Measurements from ENCODE around the gene SH3GL2. TPM values are rescaled to one million over a fixed set of nuclear protein-coding genes. Genes with fewer than 3 reads are reported as not detected.

Gene SH3GL2
- total and polyA plus RNA-seq, 2 donors (not counting 1 experiment from before 2014, with no cell fraction given) = not detected

- Histone ChIP-seq H3K9ac (ENCODE audit: low read length) (no peak overlapping the region), H3K27me3 (replicated peaks in 1 of 4; ENCODE audit: control extremely low read depth in 1 of 4, control insufficient read depth in 3 of 4, insufficient read depth in 4 of 4, low read length in 3 of 4) (no peaks in the 10 kb centered on the region), H3K79me2 (ENCODE audit: control insufficient read depth, insufficient read depth, low read length) (no peaks in the 10 kb centered on the region), H3K36me3 (replicated peaks in 1 of 2; ENCODE audit: control extremely low read depth in 1 of 2, control insufficient read depth in 1 of 2, extremely low read depth in 1 of 2, insufficient read depth in 2 of 2, low read length in 1 of 2) (no peaks in the 10 kb centered on the region), H3K4me2 (replicated peaks; ENCODE audit: low read depth, low read length, poor library complexity, severe bottlenecking) (no peak overlapping the region), H4K20me1 (ENCODE audit: control insufficient read depth, insufficient read depth, low read length, poor library complexity, severe bottlenecking) (no peaks in the 10 kb centered on the region), H3K9me3 (ENCODE audit: control extremely low read depth in 1 of 3, control insufficient read depth in 2 of 3, insufficient read depth in 1 of 3, low read length in 2 of 3) (no peaks in the 10 kb centered on the region), H3K27ac (ENCODE audit: low read length in 2 of 2) (no peak overlapping the region), H3K4me3 (ENCODE audit: control extremely low read depth in 1 of 5, extremely low read depth in 1 of 5, insufficient read depth in 1 of 5, low read depth in 2 of 5, low read length in 4 of 5) (no peak overlapping the region), H3K4me1 (ENCODE audit: control insufficient read depth in 2 of 2, insufficient read depth in 2 of 2, low read length in 2 of 2) (no peaks in the 10 kb centered on the region), H2AFZ (ENCODE audit: insufficient read depth, low read depth, low read length, poor library complexity, severe bottlenecking) (no peak overlapping the region)
- Mint-ChIP-seq H3K27ac (no peak overlapping the region), H3K9me3 (ENCODE audit: insufficient read depth) (peaks cover 2% of the 10 kb centered on the region), H3K4me3 (no peak overlapping the region), H3K27me3 (no peaks in the 10 kb centered on the region), H3K4me1 (no peaks in the 10 kb centered on the region)
- DNase-seq (no peak), ATAC-seq (ENCODE audit: low read depth) (no peak)
- intact Hi-C loops (cut with micrococcal nuclease) = no loop called here
- ChIA-PET CTCF (no interaction called here), POLR2A (no interaction called here)
- no peak for TF ChIP-seq CTCF (IDR thresholded peaks at IDR 0.05)
- TF ChIP-seq EZH2 (IDR thresholded peaks at IDR 0.05; ENCODE audit: borderline replicate concordance, insufficient read depth, low read depth, low read length, poor library complexity, severe bottlenecking) = no peak
- WGBS (ENCODE audit: insufficient coverage) = 80% methylated on average over 1 of the region's 3 CpGs
Observed at GRCh38 chr9:17750269-17750668, 171.4 kb downstream of the SH3GL2 start.

GRCh38 chr9:17751486-17751885 lies 172.6 kb downstream of the SH3GL2 start:
- intact Hi-C loops (cut with micrococcal nuclease) = no loop called here
- ChIA-PET CTCF (no interaction called here), POLR2A (interaction anchor here (0.5 kb wide), 1 partner anchor 498 kb away, joined by 4 read pairs; no protein-coding TSS in a partner anchor)
- no peaks in the 10 kb centered on the region for H3K27me3 Mint-ChIP-seq
- no peaks in the 10 kb centered on the region for H4K20me1 ChIP-seq (ENCODE audit: control insufficient read depth, insufficient read depth, low read length, poor library complexity, severe bottlenecking)
- H3K4me3 ChIP-seq (ENCODE audit: control extremely low read depth in 1 of 5, extremely low read depth in 1 of 5, insufficient read depth in 1 of 5, low read depth in 2 of 5, low read length in 4 of 5) = no peak overlapping the region
- no peaks in the 10 kb centered on the region for H3K36me3 ChIP-seq (replicated peaks in 1 of 2; ENCODE audit: control extremely low read depth in 1 of 2, control insufficient read depth in 1 of 2, extremely low read depth in 1 of 2, insufficient read depth in 2 of 2, low read length in 1 of 2)
- no peaks in the 10 kb centered on the region for H3K27me3 ChIP-seq (replicated peaks in 1 of 4; ENCODE audit: control extremely low read depth in 1 of 4, control insufficient read depth in 3 of 4, insufficient read depth in 4 of 4, low read length in 3 of 4)
- H3K79me2 ChIP-seq (ENCODE audit: control insufficient read depth, insufficient read depth, low read length) = no peaks in the 10 kb centered on the region
- H3K9me3 ChIP-seq (ENCODE audit: control extremely low read depth in 1 of 3, control insufficient read depth in 2 of 3, insufficient read depth in 1 of 3, low read length in 2 of 3) = no peaks in the 10 kb centered on the region
- no peak overlapping the region for H3K4me2 ChIP-seq (replicated peaks; ENCODE audit: low read depth, low read length, poor library complexity, severe bottlenecking)
- H3K4me1 Mint-ChIP-seq = no peaks in the 10 kb centered on the region
- no peak overlapping the region for H2AFZ ChIP-seq (ENCODE audit: insufficient read depth, low read depth, low read length, poor library complexity, severe bottlenecking)
- TF ChIP-seq EZH2 (IDR thresholded peaks at IDR 0.05; ENCODE audit: borderline replicate concordance, insufficient read depth, low read depth, low read length, poor library complexity, severe bottlenecking) (no peak), CTCF (IDR thresholded peaks at IDR 0.05) (no peak)
- ATAC-seq (ENCODE audit: low read depth) (no peak), DNase-seq (no peak)
- H3K27ac ChIP-seq (ENCODE audit: low read length in 2 of 2) = no peak overlapping the region
- H3K9ac ChIP-seq (ENCODE audit: low read length) = no peak overlapping the region
- WGBS (ENCODE audit: insufficient coverage) = no CpG with 5 or more reads among the region's 4 CpGs
- no peaks in the 10 kb centered on the region for H3K4me1 ChIP-seq (ENCODE audit: control insufficient read depth in 2 of 2, insufficient read depth in 2 of 2, low read length in 2 of 2)
- peaks cover 2% of the 10 kb centered on the region for H3K9me3 Mint-ChIP-seq (ENCODE audit: insufficient read depth)
- H3K27ac Mint-ChIP-seq = no peak overlapping the region
- H3K4me3 Mint-ChIP-seq = no peak overlapping the region
